NCI-H1436 treated with DMSO at 0.1 percent for 48 hours (cell line): ENCODE results near the gene MYOD1.

Source experiments
- DNase-seq: peaks from one replicate; lab custom pipeline; 2025; lab: John Stamatoyannopoulos, UW

MYOD1 gene

GRCh38 chr11:17719028-17719937 lies at the start of gene MYOD1:
TSS of gene MYOD1 (plus strand) at chr11:17719571. CDS start at chr11:17719783, 212 bp downstream.
- DNase-seq = no peak

- DNase-seq = no peak
These were observed 46.9 kb upstream of the MYOD1 start for GRCh38 chr11:17672469-17672868.

DNA sequence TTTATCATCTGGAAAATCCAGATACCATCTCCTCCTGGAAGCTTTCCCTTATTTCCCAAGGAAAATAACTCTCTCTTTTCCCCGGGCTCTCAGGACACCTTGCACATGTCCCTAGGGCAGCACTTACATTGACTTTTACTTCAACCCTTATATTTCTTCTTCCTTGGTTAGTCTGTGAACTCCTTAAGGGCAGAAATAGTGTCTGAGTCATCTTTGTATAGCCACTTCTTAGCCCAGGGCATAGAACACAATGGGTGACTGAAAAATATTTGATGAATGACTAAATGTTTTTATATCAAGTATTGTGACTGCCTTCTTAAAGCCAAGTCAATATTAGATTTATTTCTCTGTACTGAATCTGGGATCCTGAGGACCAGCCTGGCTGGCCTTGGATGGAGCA lies 45.4 kb upstream of the MYOD1 start:
- DNase-seq = no peak

DNA sequence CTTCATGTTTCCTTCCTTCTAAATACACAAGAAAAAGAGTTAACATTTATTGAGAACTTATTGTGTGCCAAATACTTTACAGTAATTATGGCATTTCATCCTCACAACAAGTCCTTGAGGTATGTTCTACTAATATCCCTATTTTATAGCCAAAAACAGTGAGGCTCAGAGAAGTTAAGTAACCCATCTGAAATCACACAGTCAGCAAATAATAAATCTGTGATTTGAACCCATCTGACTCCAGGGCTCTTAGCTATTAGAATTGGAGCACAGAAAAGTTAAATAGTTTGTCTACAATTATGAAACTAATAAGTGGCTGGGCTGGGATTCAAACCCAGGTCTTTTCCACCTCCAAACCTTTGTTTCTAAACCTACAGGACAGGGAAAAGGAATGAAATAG lies 36.5 kb upstream of the MYOD1 start:
- DNase-seq = no peak

GRCh38 chr11:17683377-17684161 lies 35.8 kb upstream of the MYOD1 start:
- no peak for DNase-seq

DNA sequence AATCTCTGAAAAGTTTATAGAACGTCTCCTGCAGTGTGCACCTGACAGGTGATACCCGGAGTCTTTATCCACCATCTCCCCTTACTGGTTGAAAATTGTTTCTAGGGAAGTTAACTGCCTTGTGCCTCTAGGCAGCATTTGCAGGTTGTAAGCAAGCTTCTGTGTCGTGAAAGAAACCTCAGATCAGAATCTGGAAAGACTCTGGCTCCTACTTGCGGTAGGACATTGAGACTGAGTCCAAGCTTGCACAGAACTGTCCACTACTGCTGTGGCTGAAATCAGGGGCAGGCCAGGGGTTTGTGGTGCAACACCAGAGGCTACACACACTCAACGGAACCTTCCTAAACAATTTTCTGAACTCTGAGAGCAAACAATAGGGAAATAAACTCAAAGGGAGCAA lies 34.8 kb upstream of the MYOD1 start:
- DNase-seq = no peak

GRCh38 chr11:17686231-17686980 lies 33.0 kb upstream of the MYOD1 start:
- DNase-seq = no peak

- DNase-seq = no peak
These were observed 31.3 kb upstream of the MYOD1 start for GRCh38 chr11:17687946-17688670.

DNA sequence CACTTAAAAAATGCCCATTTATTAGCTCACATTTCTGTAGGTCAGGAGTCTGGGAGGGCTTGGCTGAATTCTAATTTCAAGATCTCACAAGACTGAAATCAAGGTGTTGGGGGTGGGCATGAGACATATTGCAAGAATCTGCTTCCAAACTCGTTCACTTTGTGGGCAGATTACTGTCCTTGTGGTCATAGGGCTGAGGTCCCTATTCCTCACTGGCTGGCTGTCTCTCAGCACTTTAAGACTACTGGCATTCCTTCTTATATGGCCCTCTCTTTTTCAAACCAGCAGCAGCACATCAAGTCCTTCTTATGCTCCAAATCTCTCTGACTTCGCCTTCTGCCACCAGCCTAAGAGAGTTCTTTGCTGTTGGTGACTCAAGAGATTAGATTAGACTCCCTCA lies 27.8 kb upstream of the MYOD1 start:
- no peak for DNase-seq

- no peak for DNase-seq
These were observed 27.4 kb upstream of the MYOD1 start for GRCh38 chr11:17691976-17692375.

- no peak for DNase-seq
These were observed 26.4 kb upstream of the MYOD1 start for GRCh38 chr11:17692931-17693330.

DNA sequence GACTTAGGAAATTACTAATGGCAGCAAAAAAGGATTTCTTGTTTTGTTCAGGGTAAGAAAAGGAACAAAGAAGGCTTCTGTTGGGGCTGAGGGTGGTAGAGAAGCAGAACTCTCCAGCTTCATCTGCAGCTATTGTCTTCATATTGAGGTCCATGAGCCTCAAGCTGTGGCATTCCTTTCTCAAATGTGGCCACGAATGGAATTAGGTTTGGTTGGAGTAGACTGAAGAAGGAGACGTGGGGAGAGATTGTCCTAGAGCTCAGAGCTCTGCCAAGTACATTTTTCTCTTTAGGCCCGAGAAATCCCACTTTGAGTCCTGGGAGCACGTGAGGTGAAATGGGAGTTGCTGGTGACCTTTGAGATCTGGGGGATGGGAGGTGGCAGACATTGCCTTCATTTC lies 25.8 kb upstream of the MYOD1 start:
- DNase-seq = no peak

GRCh38 chr11:17694494-17695110 lies 24.8 kb upstream of the MYOD1 start:
- DNase-seq = no peak

- no peak for DNase-seq
These were observed 23.6 kb upstream of the MYOD1 start for GRCh38 chr11:17695454-17696441.

DNA sequence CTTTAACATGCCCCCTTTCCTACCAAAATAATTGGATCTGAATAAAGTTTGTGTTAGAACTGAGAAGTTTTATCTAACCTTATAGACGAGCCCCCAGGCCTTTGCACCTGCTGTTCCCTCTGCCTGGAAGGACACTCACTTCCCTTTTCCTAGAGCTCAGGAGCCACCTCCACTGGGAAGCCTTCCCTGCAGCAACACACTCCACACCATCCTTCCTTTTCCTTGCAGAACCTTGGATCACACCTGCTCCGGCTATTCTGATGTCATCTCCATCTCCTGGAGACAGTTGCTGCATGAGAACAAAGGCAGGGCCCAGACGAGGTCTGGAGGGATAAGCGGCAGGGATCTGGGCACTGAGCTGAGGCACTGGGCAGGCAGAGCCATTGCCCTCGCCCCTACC lies 22.6 kb upstream of the MYOD1 start:
- DNase-seq = no peak

- DNase-seq = no peak
These were observed 22.0 kb upstream of the MYOD1 start for GRCh38 chr11:17697175-17697949.

- no peak for DNase-seq
These were observed 19.9 kb upstream of the MYOD1 start for GRCh38 chr11:17699147-17700114.

- DNase-seq = no peak
These were observed 18.4 kb upstream of the MYOD1 start for GRCh38 chr11:17700991-17701390.
